Neural cell (in vitro differentiated cells): ENCODE results near the gene PDS5A. TPM values are rescaled to one million over a fixed set of nuclear protein-coding genes. Genes with fewer than 3 reads are reported as not detected.
"Not testable (repeated sequence)": the region's sequence is repeated elsewhere in the genome, so short reads cannot be mapped to it uniquely, and the experiment has no call there.

Experiments
- H2AFZ ChIP-seq: fragments of 200-600, 300-800 bp; sonication (generic), shearing (Covaris generic); 2 replicates; pipeline ENCODE4 v1.6.0; 2014; ENCODE audit warnings: low read depth, mild to moderate bottlenecking, antibody characterized with exemption, low read length, moderate library complexity
- H3F3A ChIP-seq: fragments of 200-600 bp; shearing (Covaris generic); 2 replicates; pipeline ENCODE4 v1.6.1; 2016; ENCODE audit warnings: mild to moderate bottlenecking, moderate library complexity, mixed read lengths, antibody characterized with exemption, low read length; ENCODE audit not compliant: insufficient read depth, poor library complexity, severe bottlenecking
- H3K27ac ChIP-seq: fragments of 200-600, 300-800 bp; sonication (generic), shearing (Covaris generic); 2 replicates; pipeline ENCODE4 v1.5.1; 2014; ENCODE audit warnings: mild to moderate bottlenecking, low read length, moderate library complexity
- H3K27me3 ChIP-seq: fragments of 300-800, 200-600 bp; sonication (generic), shearing (Covaris generic); 2 replicates; pipeline ENCODE4 v1.6.0; 2014; ENCODE audit warnings: mild to moderate bottlenecking, low read depth, low read length, moderate library complexity; ENCODE audit not compliant: insufficient read depth
- H3K36me3 ChIP-seq: fragments of 300-800, 200-600 bp; sonication (generic), shearing (Covaris generic); 2 replicates; pipeline ENCODE4 v1.5.1; 2014; ENCODE audit warnings: mild to moderate bottlenecking, antibody characterized with exemption, low read length, moderate library complexity; ENCODE audit not compliant: insufficient read depth
- H3K4me2 ChIP-seq: fragments of 300-800, 200-600 bp; sonication (generic), shearing (Covaris generic); 2 replicates; pipeline ENCODE4 v1.6.0; 2014; ENCODE audit warnings: mild to moderate bottlenecking, low read length
- H3K4me3 ChIP-seq: fragments of 300-800, 200-600 bp; sonication (generic), shearing (Covaris generic); 2 replicates; pipeline ENCODE4 v1.5.1; 2014; ENCODE audit warnings: mild to moderate bottlenecking, low read length, moderate library complexity
- H3K79me2 ChIP-seq: fragments of 200-600 bp; shearing (Covaris generic); replicated peaks from 2 replicates; pipeline ENCODE4 v1.6.0; 2014; ENCODE audit warnings: mild to moderate bottlenecking, low read length, moderate library complexity; ENCODE audit not compliant: insufficient read depth
- H3K9ac ChIP-seq: fragments of 300-800, 200-600 bp; sonication (generic), shearing (Covaris generic); 2 replicates; pipeline ENCODE4 v1.6.1; 2016; ENCODE audit warnings: mild to moderate bottlenecking, low read length, mixed read lengths
- H3K9me2 ChIP-seq: fragments of 200-600 bp; shearing (Covaris generic); 2 replicates; pipeline ENCODE4 v1.6.1; 2016; ENCODE audit warnings: mild to moderate bottlenecking, low read length, mixed read lengths; ENCODE audit not compliant: insufficient read depth
- H3K9me3 ChIP-seq: fragments of 200-600, 300-800 bp; sonication (generic), shearing (Covaris generic); 2 replicates; pipeline ENCODE4 v1.6.1; 2016; ENCODE audit warnings: mild to moderate bottlenecking, mixed run types, low read length, moderate library complexity, mixed read lengths
- H4K20me1 ChIP-seq: fragments of 200-600 bp; shearing (Covaris generic); 2 replicates; pipeline ENCODE4 v1.6.1; 2016; ENCODE audit warnings: mild to moderate bottlenecking, mixed run types; ENCODE audit not compliant: insufficient read depth
- CTCF ChIP-seq: fragments of 450-650 bp; IDR thresholded peaks from 2 replicates; pipeline ENCODE4 v1.5.1; 2014; ENCODE audit warnings: antibody characterized with exemption, mild to moderate bottlenecking, moderate library complexity; ENCODE audit not compliant: poor library complexity, severe bottlenecking
- EP300 ChIP-seq: fragments of 450-650 bp; conservative IDR thresholded peaks from 2 replicates; pipeline ENCODE4 v1.6.1; 2014; ENCODE audit warnings: antibody characterized with exemption, mild to moderate bottlenecking, moderate library complexity; ENCODE audit not compliant: poor library complexity, severe bottlenecking
- EZH2 ChIP-seq: fragments of 200-600, 300-800 bp; shearing (Covaris generic), sonication (generic); IDR thresholded peaks from 2 replicates; pipeline ENCODE4 v1.6.1; 2014; ENCODE audit warnings: antibody characterized with exemption, low read length, borderline replicate concordance, mild to moderate bottlenecking; ENCODE audit not compliant: insufficient read depth, poor library complexity, severe bottlenecking
- MXI1 ChIP-seq: fragments of 450-650 bp; conservative IDR thresholded peaks from 2 replicates; pipeline ENCODE4 v1.6.1; 2014; ENCODE audit warnings: antibody characterized with exemption, mild to moderate bottlenecking; ENCODE audit not compliant: poor library complexity, severe bottlenecking
- POLR2AphosphoS5 ChIP-seq: IDR thresholded peaks from 2 replicates; pipeline ENCODE4 v1.6.1; 2012
- RAD21 ChIP-seq: fragments of 450-650 bp; conservative IDR thresholded peaks from 2 replicates; pipeline ENCODE4 v1.6.1; 2014; ENCODE audit warnings: antibody characterized with exemption, mild to moderate bottlenecking, moderate library complexity
- REST ChIP-seq: IDR thresholded peaks from 2 replicates; pipeline ENCODE4 v1.6.1; 2012; ENCODE audit warnings: borderline replicate concordance
- SMC3 ChIP-seq: fragments of 450-650 bp; conservative IDR thresholded peaks from 2 replicates; pipeline ENCODE4 v1.6.1; 2014; ENCODE audit warnings: antibody characterized with exemption, mild to moderate bottlenecking, moderate library complexity; ENCODE audit not compliant: poor library complexity
- TAF1 ChIP-seq: IDR thresholded peaks from 2 replicates; pipeline ENCODE4 v1.6.1; 2012; ENCODE audit warnings: low read depth
- polyA plus RNA-seq: library from polyadenylated mRNA; depleted of rRNA; stranded (reverse); fragments of >200 nt; gene quantifications from 2 replicates; pipeline ENCODE4 v1.2.3, GENCODE V29; 2014

The PDS5A gene
- polyA plus RNA-seq, 1 donor from 2014 or later: 46.3 TPM

GRCh38 chr4:39846120-39846519 is 131.6 kb downstream of the PDS5A start:
- no peaks in the 10 kb centered on the region for H3F3A ChIP-seq
- H3K79me2 ChIP-seq: no peaks in the 10 kb centered on the region
- H3K36me3 ChIP-seq: no peaks in the 10 kb centered on the region
- no peaks in the 10 kb centered on the region for H3K27me3 ChIP-seq
- no peak overlapping the region for H3K4me3 ChIP-seq
- TF ChIP-seq TAF1 (no peak), EP300 (no peak), RAD21 (no peak)
- no peaks in the 10 kb centered on the region for H3K9me3 ChIP-seq
- H3K9ac ChIP-seq: no peak overlapping the region
- H2AFZ ChIP-seq: no peak overlapping the region
- no peaks in the 10 kb centered on the region for H4K20me1 ChIP-seq
- no peak overlapping the region for H3K27ac ChIP-seq
- H3K9me2 ChIP-seq: no peaks in the 10 kb centered on the region
- H3K4me2 ChIP-seq: no peak overlapping the region

GRCh38 chr4:39841894-39842293 is 135.8 kb downstream of the PDS5A start:
- Histone ChIP-seq H4K20me1 (no peaks in the 10 kb centered on the region), H3K9me3 (no peaks in the 10 kb centered on the region), H3K9me2 (no peaks in the 10 kb centered on the region), H3K4me3 (no peak overlapping the region), H3K36me3 (no peaks in the 10 kb centered on the region), H3K27ac (no peak overlapping the region), H2AFZ (no peak overlapping the region), H3F3A (no peaks in the 10 kb centered on the region), H3K79me2 (no peaks in the 10 kb centered on the region), H3K4me2 (no peak overlapping the region), H3K9ac (no peak overlapping the region), H3K27me3 (no peaks in the 10 kb centered on the region)
- no peak for TF ChIP-seq POLR2AphosphoS5

- not testable (repeated sequence) for H3K36me3 ChIP-seq, H2AFZ ChIP-seq, H3K27me3 ChIP-seq, H3K9me3 ChIP-seq, H4K20me1 ChIP-seq, H3F3A ChIP-seq, H3K9me2 ChIP-seq, H3K79me2 ChIP-seq, H3K27ac ChIP-seq, H3K9ac ChIP-seq, H3K4me2 ChIP-seq, H3K4me3 ChIP-seq
These were observed 137.2 kb downstream of the PDS5A start for GRCh38 chr4:39840516-39840915.

GRCh38 chr4:39840027-39840426 is 137.7 kb downstream of the PDS5A start:
- Histone ChIP-seq H3K79me2 (no peaks in the 10 kb centered on the region), H3K9me3 (no peaks in the 10 kb centered on the region), H3F3A (no peaks in the 10 kb centered on the region), H4K20me1 (no peaks in the 10 kb centered on the region), H3K36me3 (no peaks in the 10 kb centered on the region), H3K27me3 (no peaks in the 10 kb centered on the region), H2AFZ (no peak overlapping the region), H3K9ac (no peak overlapping the region), H3K9me2 (no peaks in the 10 kb centered on the region), H3K27ac (no peak overlapping the region), H3K4me3 (no peak overlapping the region), H3K4me2 (no peak overlapping the region)
- TF ChIP-seq EP300 (no peak), SMC3 (no peak), REST (no peak), CTCF (no peak), TAF1 (no peak), POLR2AphosphoS5 (no peak), MXI1 (no peak), RAD21 (no peak), EZH2 (no peak)

GRCh38 chr4:39838431-39838830 is 139.3 kb downstream of the PDS5A start:
- not testable (repeated sequence) for H3K9ac ChIP-seq, H4K20me1 ChIP-seq, H3K9me3 ChIP-seq, H3F3A ChIP-seq, H3K27ac ChIP-seq, H3K79me2 ChIP-seq, H3K9me2 ChIP-seq, H2AFZ ChIP-seq, H3K36me3 ChIP-seq, H3K4me2 ChIP-seq, H3K27me3 ChIP-seq, H3K4me3 ChIP-seq
